ENCODE results near the gene ELF5. TPM values are rescaled to one million over a fixed set of nuclear protein-coding genes. Genes with fewer than 3 reads are reported as not detected.

Gene ELF5
- total and polyA plus RNA-seq, 10 of the 15 experiments (the other 5 are each of a cell fraction or from before 2014, with no cell fraction given), result not detected

DNA sequence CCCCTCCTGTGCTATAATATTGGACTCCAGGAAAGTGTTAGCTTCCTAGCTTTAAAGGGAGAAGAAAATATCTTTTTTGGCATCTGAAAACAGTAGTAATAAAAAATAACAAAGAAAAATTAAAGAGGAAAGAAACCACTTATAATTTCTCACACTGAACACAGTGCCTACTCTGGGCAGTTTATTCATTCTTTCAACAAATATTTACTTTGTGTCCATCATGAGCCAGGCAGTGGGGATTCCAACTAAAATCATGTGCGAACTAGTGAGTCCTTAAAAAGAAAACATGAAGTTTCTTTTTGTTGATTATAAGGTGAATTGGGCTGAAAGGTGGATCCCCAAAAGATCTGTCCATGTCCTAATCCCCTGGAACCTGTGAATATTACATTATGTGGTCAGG, 16.0 kb upstream of the ELF5 start:
- 44% methylated on average over 1 of the region's 1 CpG for WGBS (ENCODE audit: insufficient coverage, insufficient replicate concordance, low lambda C conversion rate, missing lambda C conversion rate)
- Histone ChIP-seq H3K4me2 (ENCODE audit: control insufficient read depth, insufficient read depth) (no peak overlapping the region), H3K4me1 (ENCODE audit: control insufficient read depth, insufficient read depth, low read length) (no peaks in the 10 kb centered on the region), H2AFZ (ENCODE audit: control insufficient read depth, low read depth, low read length) (no peak overlapping the region), H3K27me3 (replicated peaks in 1 of 2; ENCODE audit: control insufficient read depth in 2 of 2, insufficient read depth in 2 of 2, low read length in 1 of 2) (no peaks in the 10 kb centered on the region; a peak in 1 of 4 replicates), H3K27ac (ENCODE audit: control insufficient read depth, insufficient read depth) (no peak overlapping the region), H3K79me2 (ENCODE audit: control insufficient read depth, insufficient read depth, low read length) (no peaks in the 10 kb centered on the region), H3K36me3 (ENCODE audit: control insufficient read depth in 2 of 2, insufficient read depth in 2 of 2, low read length in 1 of 2) (no peaks in the 10 kb centered on the region), H3K9me3 (replicated peaks; ENCODE audit: control insufficient read depth, insufficient read depth, low read length) (peaks cover 1% of the 10 kb centered on the region; the same call in 2 of the 3 replicates), H3K4me3 (no peak overlapping the region), H3K9ac (ENCODE audit: control insufficient read depth, insufficient read depth, low read length) (no peak overlapping the region), H4K20me1 (ENCODE audit: control insufficient read depth, insufficient read depth) (no peaks in the 10 kb centered on the region)
- intact Hi-C loops (cut with micrococcal nuclease; ENCODE audit: unreplicated experiment) (no loop called here), in situ Hi-C loops (cut with MboI) (no loop called here)
- ChIA-PET SMC1A (ENCODE audit: uncharacterized antibody, unreplicated experiment) (interaction anchor here (2.0 kb wide), 1 partner anchor 16 kb away, joined by 6 read pairs; the partner anchor contains the start of gene ELF5), CTCF (no interaction called here), RAD21 (ENCODE audit: unreplicated experiment) (no interaction called here), POLR2A (no interaction called here)
- BruUV-seq (replicated peaks), result no TSS peak
- DNase-seq (ENCODE audit: low read depth, low spot score), result no peak
- FAIRE-seq, result no peak
- no peak for ATAC-seq
- TF ChIP-seq MEF2A (IDR thresholded peaks at IDR 0.05; ENCODE audit: insufficient read depth, low read depth, low read length) (no peak), EED (IDR thresholded peaks at IDR 0.05; ENCODE audit: low read depth) (no peak), E2F4 (IDR thresholded peaks at IDR 0.05; ENCODE audit: low read depth, low read length) (no peak), ESRRA (IDR thresholded peaks at IDR 0.05; ENCODE audit: low read length) (no peak), SREBF2 (IDR thresholded peaks at IDR 0.05; ENCODE audit: low read length) (no peak), CREM (IDR thresholded peaks at IDR 0.05; ENCODE audit: low read depth) (no peak), ZBTB4 (CRISPR knock-in tag; IDR thresholded peaks at IDR 0.05) (no peak), ZNF24 (IDR thresholded peaks at IDR 0.05) (no peak)
